Tibial nerve (tissue), 3 donors: Measurements from ENCODE around the gene TIGIT.

Experiments used
- CTCF ChIP-seq, 5 experiments: fragments of 200-600 bp in 3 of 5; fragments of 450-650 bp in 2 of 5; sonication (generic) in 3 of 5; IDR thresholded peaks; one replicate each; pipeline ENCODE4 v1.5.1; 2016 to 2019; ENCODE audit warnings: antibody characterized with exemption in 5 of 5, mild to moderate bottlenecking in 3 of 5, moderate library complexity in 2 of 5
- POLR2A ChIP-seq, 2 donors: fragments of 450-650 bp; IDR thresholded peaks; one replicate each; pipeline ENCODE4 v1.6.1; 2017; ENCODE audit warnings: antibody characterized with exemption in 2 of 2, mild to moderate bottlenecking in 2 of 2, moderate library complexity in 2 of 2

- no peak for TF ChIP-seq CTCF (IDR thresholded peaks at IDR 0.05)
- TF ChIP-seq POLR2A (IDR thresholded peaks at IDR 0.05): no peak
These were observed 56.9 kb downstream of the TIGIT start for GRCh38 chr3:114350690-114351089.
